CD4-positive, alpha-beta T cell treated with Interleukin-1 beta for 1 hour (primary cell): Measurements from ENCODE around the gene ZCRB1.
A peak's percentile ranks its signal among the peaks of the same experiment; 100 is the strongest.

Experiments used
- DNase-seq, 2 donors: peaks; one replicate each; pipeline ENCODE4 v3.0.0-alpha.2; 2020 to 2022

The ZCRB1 gene

DNA sequence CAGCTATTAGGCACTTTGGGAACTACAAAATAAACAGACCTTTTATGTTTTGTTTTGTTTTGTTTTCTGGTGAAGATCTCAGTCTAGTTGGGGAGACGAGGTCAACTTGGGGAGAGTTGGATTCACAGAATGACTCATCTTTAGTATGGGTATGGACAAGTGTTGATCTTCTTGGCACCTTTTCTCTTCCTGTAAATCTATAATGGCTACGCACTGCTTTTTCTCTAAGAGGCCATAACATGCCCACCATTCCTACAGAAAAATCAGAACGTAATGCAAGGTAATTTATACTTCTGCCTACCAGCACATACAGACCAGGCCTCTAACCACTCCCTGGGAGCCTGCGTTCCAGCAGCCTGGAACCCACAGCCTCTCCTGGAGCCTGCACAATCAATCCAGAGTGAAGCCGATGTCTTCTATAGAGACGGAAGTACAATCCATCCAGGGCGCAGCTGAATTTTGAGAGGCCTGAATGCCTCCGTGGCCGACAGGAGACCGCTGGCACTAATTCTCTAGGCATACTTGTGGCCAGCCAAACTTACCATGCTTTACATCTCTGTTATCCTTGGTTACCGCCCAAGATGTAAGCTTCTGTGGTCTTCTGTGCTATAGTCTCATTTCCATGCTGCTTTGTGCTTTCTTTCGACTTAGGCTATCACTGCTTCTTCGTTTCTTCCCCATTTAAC, 790 bp upstream of the ZCRB1 start:
- peak in 1 of 2 donors; percentile 33 for DNase-seq

DNA sequence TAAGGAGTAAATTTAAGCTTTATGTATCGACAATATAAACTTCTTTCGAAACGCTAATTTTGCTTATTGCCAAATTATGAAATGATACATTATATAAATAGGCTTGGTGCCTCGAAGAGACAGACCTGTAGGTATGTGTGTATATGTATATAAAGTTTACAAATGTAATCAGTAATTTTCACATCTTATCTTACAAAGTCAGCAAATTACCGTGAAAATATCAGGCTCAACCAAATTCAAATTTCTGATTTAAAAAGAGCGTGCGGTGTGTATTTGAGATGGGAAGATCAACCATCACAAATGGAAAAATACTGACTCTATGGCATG, 605 bp downstream of the ZCRB1 start:
- no peak for DNase-seq

DNA sequence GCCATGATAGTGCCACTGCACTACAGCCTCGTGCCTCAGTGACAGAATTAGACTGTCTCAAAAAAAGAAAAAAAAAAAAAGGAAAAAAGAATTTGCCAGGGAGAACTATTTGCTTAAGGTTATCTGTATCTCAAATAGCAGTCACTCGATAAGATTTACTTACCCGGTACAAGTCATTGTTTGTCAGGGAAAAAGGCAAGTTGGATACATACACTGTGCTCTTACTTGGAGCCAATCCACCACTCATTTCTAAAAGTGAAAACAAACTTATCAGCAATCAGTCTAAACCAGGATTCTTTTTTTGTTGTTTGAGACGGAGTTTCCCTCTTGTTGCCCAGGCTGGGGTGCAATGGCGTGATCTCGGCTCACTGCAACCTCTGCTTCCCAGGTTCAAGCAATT, 2.0 kb downstream of the ZCRB1 start:
- no peak for DNase-seq

DNA sequence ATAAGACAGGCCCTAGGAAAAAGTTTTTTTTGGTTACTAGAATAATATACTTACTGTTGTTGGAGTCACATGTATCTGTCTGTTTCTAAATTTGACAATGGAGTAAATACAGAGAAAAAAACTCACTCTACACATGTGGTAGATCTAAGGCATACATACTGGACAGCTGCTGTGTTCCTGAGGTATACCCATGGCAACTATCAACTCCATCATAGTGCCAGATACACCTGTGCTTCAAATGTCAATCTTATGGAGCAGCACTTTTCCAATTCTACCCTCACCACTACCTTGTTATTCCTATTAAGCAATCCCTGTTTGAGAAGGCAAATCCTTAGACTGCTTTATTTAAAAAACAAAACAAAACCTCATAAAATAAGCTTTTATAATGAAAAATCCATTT, 3.3 kb downstream of the ZCRB1 start:
- DNase-seq = no peak

DNA sequence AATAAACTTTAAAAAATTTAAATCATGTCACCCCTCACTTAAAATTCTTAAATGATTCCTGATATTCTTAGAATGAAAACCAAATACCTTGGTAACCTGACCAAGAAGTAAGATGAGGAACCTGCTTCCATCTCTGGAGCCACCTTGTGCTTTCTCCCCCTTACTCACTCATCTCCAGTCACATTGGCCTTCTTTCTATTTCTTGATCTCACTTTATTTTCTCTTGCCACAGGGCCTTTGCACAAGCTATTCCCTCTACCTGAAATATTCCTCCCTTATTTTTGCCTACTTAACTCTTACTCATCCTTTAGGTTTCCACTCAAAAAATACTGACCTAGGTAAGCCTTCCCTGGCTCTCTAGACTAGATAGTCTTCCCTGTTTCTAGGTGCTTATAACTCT, 5.1 kb downstream of the ZCRB1 start:
- DNase-seq = no peak

- DNase-seq = no peak
Observed at GRCh38 chr12:42315108-42315507, 10.8 kb downstream of the ZCRB1 start.

- DNase-seq = no peak
Observed at GRCh38 chr12:42309996-42310395, 15.9 kb downstream of the ZCRB1 start.

DNA sequence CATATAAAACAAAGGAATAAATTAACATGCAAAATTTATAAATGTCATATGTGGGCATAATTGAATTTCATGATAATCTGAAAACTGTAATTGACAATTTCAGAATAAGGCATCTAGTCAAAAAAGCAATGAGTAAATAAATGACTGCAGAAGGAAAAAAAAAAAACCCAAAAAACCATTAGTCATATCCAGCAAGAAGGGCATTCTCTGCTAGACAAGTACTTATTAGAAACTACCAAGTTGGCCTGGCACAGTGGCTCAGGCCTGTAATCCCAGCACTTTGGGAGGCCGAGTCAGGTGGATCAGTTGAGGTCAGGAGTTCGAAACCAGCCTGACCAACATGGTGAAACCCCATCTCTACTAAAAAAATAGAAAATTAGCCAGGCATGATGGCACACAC, 17.5 kb downstream of the ZCRB1 start:
- no peak for DNase-seq

DNA sequence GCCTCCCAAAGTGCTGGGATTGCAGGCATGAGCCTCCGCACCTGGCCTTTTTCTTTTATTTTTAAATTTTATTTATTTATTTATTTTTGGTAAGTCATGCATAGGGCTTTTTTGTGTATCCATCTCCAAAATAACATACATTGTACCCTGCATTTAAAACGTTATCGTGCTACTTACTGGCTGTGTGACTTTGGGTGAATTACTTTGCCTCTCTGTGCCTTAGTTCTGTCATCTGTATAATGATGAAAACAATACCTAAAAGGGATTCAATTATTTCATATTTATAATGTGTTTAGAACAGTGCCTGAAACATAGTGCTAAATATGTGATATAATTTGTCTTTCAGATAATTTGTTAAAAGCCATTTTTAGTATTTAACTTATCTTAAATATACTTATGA, 19.6 kb downstream of the ZCRB1 start:
- no peak for DNase-seq

GRCh38 chr12:42299392-42300308, 26.2 kb downstream of the ZCRB1 start:
- peak in 1 of 2 donors; percentile 21 for DNase-seq

DNA sequence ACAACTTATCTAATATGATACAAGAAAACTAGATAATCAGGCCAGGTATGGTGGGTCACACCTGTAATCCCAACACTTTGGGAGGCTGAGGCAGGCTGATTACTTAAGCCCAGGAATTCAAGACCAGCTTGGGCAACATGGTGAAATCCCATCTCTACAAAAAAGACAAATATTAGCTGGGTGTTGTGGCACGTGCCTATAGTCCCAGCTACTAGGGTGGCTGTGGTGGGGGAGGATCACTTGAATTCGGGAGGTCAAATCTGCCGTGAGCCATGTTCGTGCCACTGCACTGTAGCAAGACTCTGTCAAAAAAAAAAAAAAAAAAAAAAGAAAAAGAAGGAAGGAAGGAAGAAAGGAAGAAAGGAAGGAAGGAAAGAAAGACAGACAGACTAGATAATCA, 27.0 kb downstream of the ZCRB1 start:
- DNase-seq = no peak

DNA sequence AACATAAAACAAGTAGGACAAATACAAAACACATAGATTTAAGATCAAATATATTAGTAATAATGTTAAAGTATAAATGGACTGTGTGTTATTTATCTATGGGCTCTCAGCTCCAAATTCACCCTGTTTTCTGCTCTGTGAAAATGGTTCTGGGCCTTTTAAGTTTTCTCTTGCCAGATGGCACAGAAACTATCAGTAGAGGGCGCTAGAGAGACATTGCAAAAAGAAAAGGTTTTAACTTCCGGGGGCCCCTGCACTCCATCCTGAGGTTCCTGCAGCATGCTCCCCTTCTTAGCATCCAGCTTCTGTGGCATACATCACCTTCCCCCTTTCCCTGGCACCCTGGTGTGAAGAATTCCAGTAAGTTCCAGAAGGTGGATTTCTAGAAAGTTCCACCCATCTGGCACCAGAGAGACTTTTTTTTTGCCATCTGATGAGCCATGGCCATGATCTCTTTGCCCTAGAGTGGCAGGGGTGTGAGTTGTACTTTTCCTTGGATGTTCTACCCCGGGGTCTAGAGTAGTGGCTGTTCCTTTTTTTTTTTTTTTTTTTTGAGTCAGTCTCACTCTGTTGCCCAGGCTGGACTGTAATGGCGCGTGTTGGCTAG, 29.3 kb downstream of the ZCRB1 start:
- peak in 1 of 2 donors; percentile 3 for DNase-seq

GRCh38 chr12:42291680-42292079, 34.2 kb downstream of the ZCRB1 start:
- no peak for DNase-seq

DNA sequence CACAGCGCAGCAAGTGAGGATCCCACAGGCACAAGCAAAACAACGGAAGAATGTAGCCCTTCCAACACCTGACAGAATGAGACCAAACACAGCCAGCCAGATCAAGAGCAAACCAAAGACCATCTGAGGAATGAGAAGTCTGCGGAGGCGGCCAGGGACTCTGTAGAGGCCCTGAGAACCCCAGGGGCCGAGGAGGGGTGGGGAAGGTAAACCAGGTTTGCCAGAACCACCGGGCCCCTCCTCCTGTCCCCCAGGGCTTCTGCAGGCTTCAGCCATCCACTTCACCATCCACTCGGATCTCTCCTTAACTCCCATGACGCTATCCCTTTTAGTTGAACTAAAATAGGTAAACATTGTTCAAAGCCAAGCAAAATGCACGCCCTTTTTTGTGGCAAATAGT, 37.4 kb downstream of the ZCRB1 start:
- no peak for DNase-seq

DNA sequence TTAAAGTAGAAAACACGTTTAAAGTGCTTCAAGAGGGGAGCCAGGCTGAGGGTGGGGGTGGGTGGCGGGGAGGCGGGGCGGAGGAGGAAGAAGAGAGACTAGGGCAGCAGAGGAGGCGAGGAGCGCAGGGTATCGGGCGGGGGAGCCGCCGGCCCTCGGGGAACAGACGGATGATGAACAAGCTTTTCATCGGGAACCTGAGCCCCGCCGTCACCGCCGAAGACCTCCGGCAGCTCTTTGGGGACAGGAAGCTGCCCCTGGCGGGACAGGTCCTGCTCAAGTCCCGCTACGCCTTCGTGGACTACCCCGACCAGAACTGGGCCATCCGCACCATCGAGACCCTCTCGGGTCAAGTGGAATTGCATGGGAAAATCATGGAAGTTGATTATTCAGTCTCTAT, 39.2 kb downstream of the ZCRB1 start:
- DNase-seq = no peak

- no peak for DNase-seq
Observed at GRCh38 chr12:42285431-42285830, 40.5 kb downstream of the ZCRB1 start.

DNA sequence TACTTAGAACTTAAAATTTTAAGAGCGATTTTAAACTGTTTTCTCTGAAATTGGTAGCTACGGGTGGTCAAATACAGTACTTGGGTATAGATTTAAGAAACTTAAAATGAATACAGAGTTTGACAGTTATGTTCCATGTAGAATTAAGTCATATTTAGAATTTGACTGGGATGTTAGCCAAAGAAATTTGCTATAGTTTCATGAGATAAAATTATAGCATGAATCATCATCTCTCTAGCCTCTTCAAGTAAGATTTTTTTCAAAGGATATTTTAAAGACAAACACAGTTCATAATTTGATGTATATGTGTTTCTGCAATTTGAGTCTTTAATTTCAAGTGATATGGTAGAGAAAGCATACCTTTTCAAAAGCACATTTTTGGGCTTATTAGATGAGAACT, 41.0 kb downstream of the ZCRB1 start:
- DNase-seq = no peak

- DNase-seq = no peak
Observed at GRCh38 chr12:42284157-42284556, 41.7 kb downstream of the ZCRB1 start.

DNA sequence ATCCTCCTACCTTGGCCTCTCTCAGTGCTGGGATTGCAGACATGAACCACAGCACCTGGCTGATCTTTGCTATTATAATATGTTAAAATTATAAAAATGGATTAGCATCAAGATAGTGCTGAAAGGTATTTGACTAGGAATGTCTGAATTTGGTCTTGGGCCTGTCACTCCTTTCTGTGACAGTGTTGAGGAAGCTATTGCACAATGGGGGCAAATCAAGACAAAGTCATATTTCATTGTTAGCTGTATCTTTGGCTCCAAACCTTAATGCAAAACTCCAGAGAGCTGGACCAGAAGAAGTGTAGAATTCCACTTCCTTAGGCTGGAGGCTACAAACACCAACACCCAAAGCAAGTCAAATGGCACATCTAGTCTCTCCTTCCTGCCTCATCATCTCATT, 42.2 kb downstream of the ZCRB1 start:
- no peak for DNase-seq

- no peak for DNase-seq
Observed at GRCh38 chr12:42282294-42282693, 43.6 kb downstream of the ZCRB1 start.

DNA sequence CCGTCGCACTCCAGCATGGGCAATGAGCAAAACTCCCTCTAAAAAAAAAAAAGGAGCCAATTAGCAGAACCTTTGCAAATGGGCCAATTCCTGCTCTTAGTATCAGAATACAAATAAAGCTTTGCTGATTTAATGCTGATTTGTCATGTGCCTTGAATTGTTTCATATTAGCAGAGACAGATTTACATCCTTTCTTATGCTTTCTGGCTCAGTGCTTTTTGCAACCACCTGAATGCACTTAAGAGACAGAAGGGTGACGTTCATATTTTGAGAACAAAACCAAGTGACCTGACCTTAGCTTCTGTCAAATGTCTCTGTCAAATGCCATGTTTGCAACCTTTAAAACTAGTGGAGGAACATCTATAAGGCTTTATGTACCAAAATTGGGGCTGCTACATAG, 44.0 kb downstream of the ZCRB1 start:
- no peak for DNase-seq

DNA sequence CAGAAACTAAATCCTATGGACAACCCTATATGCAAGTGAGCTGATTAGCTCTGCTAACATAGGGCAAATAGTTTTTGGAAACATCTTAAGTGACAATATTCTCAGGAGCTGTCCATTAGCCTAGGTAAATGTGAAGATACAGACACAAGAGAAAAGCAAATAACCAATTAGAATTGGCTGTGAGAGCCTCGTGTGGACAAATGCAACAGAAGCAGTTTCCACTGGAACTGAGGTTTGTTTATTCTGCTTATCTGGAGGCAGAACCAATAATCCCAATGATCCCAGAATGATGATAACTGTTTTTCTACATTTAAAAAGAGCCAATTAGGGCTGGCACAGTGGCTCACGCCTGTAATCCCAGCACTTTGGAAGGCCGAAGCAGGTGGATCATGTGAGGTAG, 44.6 kb downstream of the ZCRB1 start:
- DNase-seq = no peak

GRCh38 chr12:42278128-42278510, 47.8 kb downstream of the ZCRB1 start:
- no peak for DNase-seq
